ENCODE measurements around the gene GBF1. TPM values are rescaled to one million over a fixed set of nuclear protein-coding genes. Genes with fewer than 3 reads are reported as not detected.

The GBF1 gene
- total RNA-seq, 1 experiment from 2014 or later, result 50.6 TPM

GRCh38 chr10:102412293-102412692 is 167.0 kb downstream of the GBF1 start:
- ChIA-PET POLR2A (interaction anchor here (0.5 to 1.9 kb wide), 4 partner anchors 10 to 295 kb away, joined by 3 to 5 read pairs (median 3); no protein-coding TSS in a partner anchor), CTCF (interaction anchor here (1.2 to 3.1 kb wide), 3 partner anchors 8 to 18 kb away, joined by 3 to 14 read pairs (median 4); no protein-coding TSS in a partner anchor)
- no peak for TF ChIP-seq CTCF (IDR thresholded peaks at IDR 0.05; ENCODE audit: unreplicated experiment)
- intact Hi-C loops (cut with micrococcal nuclease), result no loop called here
- Mint-ChIP-seq H3K36me3 (ENCODE audit: insufficient read depth, unreplicated experiment) (no peaks in the 10 kb centered on the region), H3K4me3 (ENCODE audit: unreplicated experiment) (no peak overlapping the region), H3K4me1 (ENCODE audit: insufficient read depth, unreplicated experiment) (no peaks in the 10 kb centered on the region), H3K27me3 (ENCODE audit: insufficient read depth, unreplicated experiment) (peaks cover 64% of the 10 kb centered on the region), H3K9me3 (ENCODE audit: unreplicated experiment) (no peaks in the 10 kb centered on the region), H3K27ac (ENCODE audit: low read depth, unreplicated experiment) (no peak overlapping the region)
- DNase-seq (ENCODE audit: unreplicated experiment), result no peak
- no TSS peak for BruUV-seq (replicated peaks)

- TF ChIP-seq CTCF (IDR thresholded peaks at IDR 0.05; ENCODE audit: unreplicated experiment), result no peak
- intact Hi-C loops (cut with micrococcal nuclease), result no loop called here
- peaks cover 57% of the 10 kb centered on the region for H3K27me3 Mint-ChIP-seq (ENCODE audit: insufficient read depth, unreplicated experiment)
- no peaks in the 10 kb centered on the region for H3K36me3 Mint-ChIP-seq (ENCODE audit: insufficient read depth, unreplicated experiment)
- H3K4me3 Mint-ChIP-seq (ENCODE audit: unreplicated experiment), result no peak overlapping the region
- no peak overlapping the region for H3K27ac Mint-ChIP-seq (ENCODE audit: low read depth, unreplicated experiment)
- ChIA-PET CTCF (interaction anchor here (0.6 to 3.1 kb wide), 6 partner anchors 9 to 103 kb away, joined by 3 to 14 read pairs (median 4); no protein-coding TSS in a partner anchor), POLR2A (interaction anchor here (1.9 kb wide), 1 partner anchor 9 kb away, joined by 5 read pairs; no protein-coding TSS in a partner anchor)
- no peaks in the 10 kb centered on the region for H3K9me3 Mint-ChIP-seq (ENCODE audit: unreplicated experiment)
- no peaks in the 10 kb centered on the region for H3K4me1 Mint-ChIP-seq (ENCODE audit: insufficient read depth, unreplicated experiment)
- no peak for DNase-seq (ENCODE audit: unreplicated experiment)
- no TSS peak for BruUV-seq (replicated peaks)
Measured at GRCh38 chr10:102413053-102413705, 167.8 kb downstream of the GBF1 start.

- CTCF ChIA-PET, result interaction anchor here (1.0 to 3.1 kb wide), 4 partner anchors 10 to 15 kb away, joined by 4 to 14 read pairs (median 8); no protein-coding TSS in a partner anchor
- POLR2A ChIA-PET, result interaction anchor here (0.6 to 1.9 kb wide), 2 partner anchors 8 to 172 kb away, joined by 3 to 5 read pairs; no protein-coding TSS in a partner anchor
- H3K27ac Mint-ChIP-seq (ENCODE audit: low read depth, unreplicated experiment), result no peak overlapping the region
Measured at GRCh38 chr10:102413806-102414561, 168.7 kb downstream of the GBF1 start.

More at GRCh38 chr10:102413806-102414561, 168.7 kb downstream of the GBF1 start:
- DNase-seq (ENCODE audit: unreplicated experiment), result no peak
- Mint-ChIP-seq H3K4me3 (ENCODE audit: unreplicated experiment) (no peak overlapping the region), H3K27me3 (ENCODE audit: insufficient read depth, unreplicated experiment) (peaks cover 51% of the 10 kb centered on the region), H3K36me3 (ENCODE audit: insufficient read depth, unreplicated experiment) (no peaks in the 10 kb centered on the region), H3K9me3 (ENCODE audit: unreplicated experiment) (no peaks in the 10 kb centered on the region), H3K4me1 (ENCODE audit: insufficient read depth, unreplicated experiment) (peaks cover under 1% of the 10 kb centered on the region)
- TF ChIP-seq CTCF (IDR thresholded peaks at IDR 0.05; ENCODE audit: unreplicated experiment), result no peak
- intact Hi-C loops (cut with micrococcal nuclease), result no loop called here
- no TSS peak for BruUV-seq (replicated peaks)
